ENCODE results near the gene TTLL8.

The TTLL8 gene

DNA sequence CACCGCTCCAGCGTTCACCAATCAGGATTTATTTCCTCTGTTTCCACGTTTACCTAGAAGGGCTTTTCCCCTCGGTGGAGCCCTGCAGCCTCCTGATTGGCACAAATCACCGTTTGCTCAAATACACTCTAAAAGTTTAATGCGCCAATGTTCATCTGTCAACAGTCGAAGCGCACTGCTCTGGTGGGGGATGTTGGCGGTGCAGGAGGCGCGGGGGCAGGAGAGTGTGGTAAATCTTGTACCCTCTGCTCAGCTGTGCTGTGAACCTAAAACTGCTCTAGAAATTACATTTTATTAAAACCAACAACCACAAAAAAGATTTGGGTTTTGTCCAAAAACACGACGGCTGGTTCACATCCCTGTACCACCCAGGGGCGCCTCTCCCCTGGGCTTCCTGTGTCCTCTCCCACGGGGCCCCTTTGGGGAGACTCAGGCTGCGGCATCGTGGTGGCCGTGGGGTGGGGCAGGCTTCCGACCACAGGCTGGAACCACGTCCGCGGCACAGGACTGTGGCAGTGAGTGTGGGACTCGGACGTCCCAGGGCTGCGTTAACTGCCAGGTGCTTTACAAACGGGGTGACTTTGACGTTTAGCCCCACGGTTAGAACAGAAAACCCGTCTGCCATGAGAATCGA, 13.5 kb downstream of the TTLL8 start:
- DNase-seq (ENCODE audit: low read depth in 2 of 2): no peak

DNA sequence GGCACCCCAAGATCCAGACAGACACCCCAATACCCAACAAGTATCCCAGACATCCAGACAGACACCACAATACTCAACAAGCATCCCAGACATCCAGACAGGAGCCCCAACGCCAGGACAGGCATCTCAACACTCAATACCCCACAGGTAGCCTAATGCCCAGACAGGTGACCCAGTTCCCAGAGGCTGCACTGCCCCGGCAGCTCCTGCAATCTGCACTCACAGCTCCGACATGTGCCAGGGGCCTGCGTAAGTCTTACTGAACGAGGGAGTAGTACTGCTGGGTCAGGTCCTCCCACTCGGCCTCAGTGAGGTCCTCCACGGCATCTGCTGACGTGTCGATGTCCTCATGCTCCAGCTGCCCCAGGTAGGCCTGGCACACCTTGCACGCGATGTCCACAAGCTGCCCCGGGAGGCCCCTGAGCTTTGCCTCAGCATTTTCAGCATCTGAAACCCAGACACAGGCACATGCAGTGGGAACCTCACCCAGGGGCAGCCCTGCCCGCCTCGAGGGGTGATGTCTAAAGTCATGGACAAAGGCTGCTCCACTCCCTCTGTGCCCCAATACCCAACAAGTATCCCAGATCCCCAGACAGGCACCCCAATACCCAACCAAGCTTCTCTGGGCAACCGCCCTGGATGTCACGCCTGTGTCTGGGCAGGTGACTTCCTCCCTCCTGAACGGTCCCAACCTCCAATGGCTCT, 16.6 kb downstream of the TTLL8 start:
- DNase-seq (ENCODE audit: low read depth in 2 of 2): no peak

DNA sequence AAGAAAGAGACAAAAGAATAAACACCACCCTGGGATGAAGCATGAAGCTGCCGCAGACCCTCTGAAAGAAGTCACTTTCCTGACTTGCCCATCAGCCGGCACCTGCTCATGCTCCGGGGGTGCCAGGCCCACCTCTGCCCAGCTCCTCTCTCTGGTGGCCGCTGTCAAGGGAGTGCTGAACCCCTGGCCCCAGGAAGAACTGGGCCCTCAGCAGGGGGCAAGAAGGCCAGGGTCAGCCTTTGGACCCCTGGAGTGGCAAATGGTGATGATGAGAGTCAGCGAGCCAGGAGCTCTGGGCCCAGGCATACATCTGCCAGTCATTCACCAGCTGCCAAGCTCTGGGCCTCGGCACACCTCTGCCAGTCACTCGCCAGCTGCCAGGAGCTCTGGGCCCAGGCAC, 17.4 kb downstream of the TTLL8 start:
- no peak for DNase-seq (ENCODE audit: low read depth in 2 of 2)

DNA sequence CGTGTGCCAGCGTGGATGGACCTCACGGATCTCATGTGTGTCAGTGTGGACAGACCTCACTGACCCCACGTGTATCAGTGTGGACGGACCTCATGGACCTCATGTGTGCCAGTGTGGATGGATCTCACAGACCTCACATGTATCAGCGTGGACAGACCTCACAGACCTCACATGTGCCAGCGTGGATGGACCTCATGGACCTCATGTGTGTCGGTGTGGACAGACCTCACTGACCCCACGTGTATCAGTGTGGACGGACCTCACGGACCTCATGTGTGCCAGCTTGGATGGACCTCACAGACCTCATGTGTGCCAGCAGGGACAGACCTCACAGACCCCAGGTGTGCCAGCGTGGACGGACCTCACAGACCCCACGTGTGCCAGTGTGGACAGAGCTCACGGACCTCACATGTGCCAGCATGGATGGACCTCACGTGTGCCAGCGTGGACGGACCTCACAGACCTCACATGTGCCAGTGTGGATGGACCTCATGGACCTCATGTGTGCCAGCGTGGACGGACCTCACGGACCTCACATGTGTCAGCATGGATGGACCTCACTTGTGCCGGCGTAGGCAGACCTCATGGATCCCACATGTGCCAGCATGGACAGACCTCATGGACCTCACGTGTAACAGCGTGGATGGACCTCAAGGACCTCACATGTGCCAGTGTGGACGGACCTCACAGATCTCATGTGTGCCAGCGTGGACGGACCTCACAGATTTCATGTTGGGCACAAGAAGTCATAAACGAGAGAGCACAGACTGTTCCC, 18.2 kb downstream of the TTLL8 start:
- no peak for DNase-seq (ENCODE audit: low read depth in 2 of 2)

DNA sequence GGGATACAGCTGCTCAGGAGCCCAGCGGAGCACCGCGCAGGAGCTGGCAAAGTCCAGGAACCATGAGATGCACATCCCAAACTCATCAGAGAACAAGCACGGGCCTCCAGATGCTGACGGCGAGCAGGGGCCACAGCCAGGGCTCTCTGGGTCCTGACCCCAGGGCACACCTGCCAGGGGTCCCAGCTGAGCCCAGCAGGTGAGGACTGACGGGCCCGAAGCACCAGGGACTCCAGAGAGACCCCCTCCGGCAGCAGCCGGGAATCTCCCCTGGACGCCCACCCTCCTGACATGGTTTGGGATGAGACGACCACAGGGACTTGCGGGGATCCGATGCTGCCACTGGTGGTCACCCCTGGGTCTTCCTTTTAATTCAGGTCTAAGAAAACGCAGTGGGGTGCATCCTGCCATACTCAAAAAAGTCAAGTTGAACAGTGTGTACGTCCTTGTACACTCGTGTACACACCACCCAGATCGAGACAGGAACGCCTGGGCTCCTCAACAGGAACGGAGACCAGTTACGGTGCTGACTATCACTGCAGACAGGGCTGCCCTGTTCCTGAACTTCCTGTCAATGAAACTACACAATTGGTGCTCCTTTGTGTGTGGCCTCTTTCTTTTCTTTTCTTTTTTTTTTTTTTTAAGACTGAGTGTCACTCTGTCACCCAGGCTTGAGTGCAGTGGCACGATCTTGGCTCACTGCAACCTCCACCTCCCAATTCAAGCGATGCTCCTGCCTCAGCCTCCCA, 21.9 kb downstream of the TTLL8 start:
- no peak for DNase-seq (ENCODE audit: low read depth in 2 of 2)

GRCh38 chr22:50035131-50035881, 22.8 kb downstream of the TTLL8 start:
- no peak for DNase-seq (ENCODE audit: low read depth in 2 of 2)

- DNase-seq (ENCODE audit: low read depth in 2 of 2): no peak
Observed at GRCh38 chr22:50034126-50035081, 23.7 kb downstream of the TTLL8 start.

- DNase-seq (ENCODE audit: low read depth in 2 of 2): no peak
Observed at GRCh38 chr22:50032941-50033601, 25.0 kb downstream of the TTLL8 start.

DNA sequence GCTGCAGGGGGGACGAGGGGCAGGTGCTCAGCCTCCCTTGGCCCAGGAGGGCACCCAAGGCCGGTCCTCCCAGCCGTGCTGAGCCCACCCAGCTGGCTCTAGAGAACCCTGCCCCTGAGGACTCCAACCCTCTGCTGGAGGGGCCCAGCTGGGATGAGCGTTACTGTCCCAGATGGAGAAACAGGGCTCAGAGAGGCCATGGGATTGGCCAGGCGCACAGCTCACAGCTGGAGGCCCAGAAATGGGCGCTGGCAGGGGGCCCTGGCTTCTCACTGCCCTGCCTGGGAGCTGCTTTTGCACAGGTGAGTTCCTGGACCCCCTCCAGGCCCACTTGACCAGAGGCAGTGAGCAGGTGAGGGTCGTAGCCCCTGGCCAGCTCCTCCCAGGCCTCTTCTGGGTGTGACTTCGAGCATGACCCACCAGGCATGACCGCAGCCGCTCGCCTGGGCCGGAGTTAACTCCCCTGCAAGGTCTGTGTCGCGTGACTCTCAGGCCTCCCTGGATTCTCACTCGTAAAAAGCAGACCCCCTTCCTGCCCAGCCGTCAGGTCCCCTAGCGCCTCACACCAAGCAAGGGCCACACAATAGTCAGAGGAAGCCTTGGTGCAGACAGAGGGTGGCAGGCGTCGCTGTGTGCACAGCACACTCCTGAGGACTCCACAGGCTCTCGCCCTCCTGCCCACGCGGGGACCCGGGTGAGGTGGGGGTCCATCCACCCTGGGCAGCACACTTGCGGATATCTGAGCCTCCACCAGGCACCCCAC, 25.8 kb downstream of the TTLL8 start:
- DNase-seq (ENCODE audit: low read depth in 2 of 2): no peak

- no peak for DNase-seq (ENCODE audit: low read depth in 2 of 2)
Observed at GRCh38 chr22:50031189-50032091, 26.7 kb downstream of the TTLL8 start.

DNA sequence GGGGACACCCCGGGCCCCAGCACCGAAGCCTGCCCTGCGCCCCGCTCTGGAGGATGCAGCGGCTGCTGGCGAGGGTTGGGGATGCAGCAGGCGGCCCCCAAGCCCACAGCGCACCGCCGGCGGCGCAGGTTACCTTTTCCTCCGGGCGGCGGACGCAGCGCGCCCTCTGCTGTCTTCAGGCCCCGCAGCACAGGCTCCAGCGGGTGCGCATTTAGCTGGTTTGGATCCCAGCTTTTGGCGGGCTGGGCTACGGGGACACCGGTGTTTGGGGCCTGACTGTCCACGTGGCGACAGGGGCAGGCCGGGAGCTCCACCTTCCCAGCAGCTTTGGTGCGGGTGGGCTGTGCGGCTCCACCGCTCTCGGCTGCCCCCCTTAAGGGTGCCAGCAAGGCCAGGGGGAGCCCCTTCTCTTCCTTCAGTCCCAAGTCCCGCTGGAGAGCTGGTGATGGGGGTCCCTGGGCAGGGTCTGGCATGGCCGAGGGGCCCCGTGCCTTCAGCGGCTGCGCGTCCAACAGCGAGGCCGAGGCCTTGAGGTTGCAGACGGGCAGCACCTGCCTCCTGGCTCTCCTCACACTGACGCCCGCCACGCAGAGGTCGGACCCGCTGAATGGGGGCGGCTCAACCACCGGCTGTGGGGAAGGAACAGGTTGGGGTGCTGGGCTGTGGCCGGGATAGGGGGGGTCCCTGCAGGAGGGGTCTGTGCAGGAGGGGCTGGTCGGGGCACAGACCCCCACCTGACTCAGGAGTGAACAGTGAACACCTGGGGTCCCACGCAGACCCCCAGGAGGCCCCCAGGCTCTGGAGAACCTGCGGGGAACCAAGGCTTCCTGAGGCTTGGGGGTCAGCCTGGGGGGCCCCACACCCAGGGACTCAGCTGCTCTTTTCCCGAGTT, 27.6 kb downstream of the TTLL8 start:
- peak; percentile 79 to 82 for DNase-seq (ENCODE audit: low read depth in 2 of 2)

DNA sequence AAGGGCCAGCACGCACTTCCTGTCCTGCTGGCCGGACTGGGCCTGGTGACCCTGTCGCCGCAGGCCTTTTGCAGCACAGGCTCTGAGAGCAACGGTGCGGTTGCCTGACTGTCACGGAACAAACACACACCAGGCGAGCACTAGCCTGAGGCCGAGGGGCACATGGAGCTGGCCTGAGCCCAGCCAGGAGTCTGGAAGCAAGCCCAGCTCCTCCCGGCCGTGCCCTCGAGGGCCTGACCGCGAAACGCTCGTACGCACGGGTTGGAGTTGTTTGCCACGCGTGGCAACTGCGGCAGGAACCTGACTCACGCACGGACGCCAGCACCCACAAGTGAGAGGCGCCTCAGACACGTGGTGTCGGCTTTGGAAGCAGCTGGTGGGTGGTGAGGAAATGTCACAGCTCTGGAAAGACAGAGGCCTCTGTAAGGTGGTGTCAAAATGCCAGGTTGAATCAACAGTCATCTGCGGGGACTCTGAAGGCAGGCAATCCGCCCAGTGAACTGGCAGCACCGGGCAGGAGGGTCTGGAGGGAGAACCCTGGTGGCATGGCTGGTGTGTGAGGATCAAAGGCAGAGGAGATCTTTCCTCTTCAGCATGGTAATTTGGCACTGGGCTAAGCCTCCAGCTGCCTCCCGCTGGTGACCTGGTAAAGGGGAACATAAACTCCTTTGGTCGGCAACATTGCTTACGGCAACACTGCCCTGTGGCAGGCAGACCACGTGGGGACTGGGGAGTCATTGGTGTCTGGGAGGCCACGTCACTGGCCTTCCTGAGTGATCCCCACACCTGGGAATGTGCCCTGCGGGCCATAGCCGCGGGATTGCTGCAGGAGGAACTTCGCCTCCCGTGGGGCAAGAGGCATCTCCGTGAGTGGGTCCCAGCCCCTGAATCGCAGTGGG, 30.2 kb downstream of the TTLL8 start:
- peak in 1 of 2 donors; percentile 33 for DNase-seq (ENCODE audit: low read depth in 2 of 2)

DNA sequence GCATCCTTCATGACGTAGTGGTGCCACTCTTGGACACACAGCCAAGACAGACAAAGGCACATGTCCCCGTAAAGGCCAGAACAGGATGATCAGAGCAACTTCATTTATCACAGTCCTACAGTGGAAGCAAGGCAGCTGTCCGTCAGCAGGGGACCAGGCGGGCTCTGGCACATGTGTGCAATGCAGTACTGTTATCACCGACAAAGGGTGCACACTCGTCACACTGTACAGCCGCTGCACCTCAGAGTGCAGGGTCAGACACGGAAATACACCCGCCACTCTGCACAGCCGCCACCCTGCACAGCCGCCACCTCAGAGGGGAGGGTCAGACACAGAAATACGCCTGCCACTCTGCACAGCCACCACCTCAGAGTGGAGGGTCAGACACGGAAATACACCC, 32.1 kb downstream of the TTLL8 start:
- DNase-seq (ENCODE audit: low read depth in 2 of 2): no peak

- no peak for DNase-seq (ENCODE audit: low read depth in 2 of 2)
Observed at GRCh38 chr22:50022171-50022819, 35.8 kb downstream of the TTLL8 start.

DNA sequence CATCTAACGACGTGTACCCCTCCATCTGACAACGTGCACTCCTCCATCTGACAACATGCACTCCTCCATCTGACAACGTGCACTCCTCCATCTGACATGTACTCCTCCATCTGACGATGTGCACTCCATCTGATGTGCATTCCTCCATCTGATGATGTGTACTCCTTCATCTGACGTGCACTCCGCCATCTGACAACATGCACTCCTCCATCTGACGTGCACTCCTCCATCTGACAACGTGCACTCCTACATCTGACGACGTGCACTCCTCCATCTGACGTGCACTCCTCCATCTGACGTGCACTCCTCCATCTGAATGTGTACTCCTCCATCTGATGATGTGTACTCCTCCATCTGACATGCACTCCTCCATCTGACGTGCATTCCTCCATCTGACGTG, 37.5 kb downstream of the TTLL8 start:
- DNase-seq (ENCODE audit: low read depth in 2 of 2): no peak

All from stimulated activated CD8-positive, alpha-beta memory T cell treated with anti-CD3 and anti-CD28 coated beads, Interleukin-15, amount 100 ng/mL, for 48 hours (primary cell).